DMS153 (cell line): ENCODE measurements around the gene SPATA7.
A peak's percentile ranks its signal among the peaks of the same experiment; 100 is the strongest.
"Not testable (repeated sequence)": the region's sequence is repeated elsewhere in the genome, so short reads cannot be mapped to it uniquely, and the experiment has no call there.

Experiments used
- DNase-seq: peaks from one replicate; lab custom pipeline; 2025; lab: John Stamatoyannopoulos, UW

Gene SPATA7, protein sequence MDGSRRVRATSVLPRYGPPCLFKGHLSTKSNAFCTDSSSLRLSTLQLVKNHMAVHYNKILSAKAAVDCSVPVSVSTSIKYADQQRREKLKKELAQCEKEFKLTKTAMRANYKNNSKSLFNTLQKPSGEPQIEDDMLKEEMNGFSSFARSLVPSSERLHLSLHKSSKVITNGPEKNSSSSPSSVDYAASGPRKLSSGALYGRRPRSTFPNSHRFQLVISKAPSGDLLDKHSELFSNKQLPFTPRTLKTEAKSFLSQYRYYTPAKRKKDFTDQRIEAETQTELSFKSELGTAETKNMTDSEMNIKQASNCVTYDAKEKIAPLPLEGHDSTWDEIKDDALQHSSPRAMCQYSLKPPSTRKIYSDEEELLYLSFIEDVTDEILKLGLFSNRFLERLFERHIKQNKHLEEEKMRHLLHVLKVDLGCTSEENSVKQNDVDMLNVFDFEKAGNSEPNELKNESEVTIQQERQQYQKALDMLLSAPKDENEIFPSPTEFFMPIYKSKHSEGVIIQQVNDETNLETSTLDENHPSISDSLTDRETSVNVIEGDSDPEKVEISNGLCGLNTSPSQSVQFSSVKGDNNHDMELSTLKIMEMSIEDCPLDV

DNA sequence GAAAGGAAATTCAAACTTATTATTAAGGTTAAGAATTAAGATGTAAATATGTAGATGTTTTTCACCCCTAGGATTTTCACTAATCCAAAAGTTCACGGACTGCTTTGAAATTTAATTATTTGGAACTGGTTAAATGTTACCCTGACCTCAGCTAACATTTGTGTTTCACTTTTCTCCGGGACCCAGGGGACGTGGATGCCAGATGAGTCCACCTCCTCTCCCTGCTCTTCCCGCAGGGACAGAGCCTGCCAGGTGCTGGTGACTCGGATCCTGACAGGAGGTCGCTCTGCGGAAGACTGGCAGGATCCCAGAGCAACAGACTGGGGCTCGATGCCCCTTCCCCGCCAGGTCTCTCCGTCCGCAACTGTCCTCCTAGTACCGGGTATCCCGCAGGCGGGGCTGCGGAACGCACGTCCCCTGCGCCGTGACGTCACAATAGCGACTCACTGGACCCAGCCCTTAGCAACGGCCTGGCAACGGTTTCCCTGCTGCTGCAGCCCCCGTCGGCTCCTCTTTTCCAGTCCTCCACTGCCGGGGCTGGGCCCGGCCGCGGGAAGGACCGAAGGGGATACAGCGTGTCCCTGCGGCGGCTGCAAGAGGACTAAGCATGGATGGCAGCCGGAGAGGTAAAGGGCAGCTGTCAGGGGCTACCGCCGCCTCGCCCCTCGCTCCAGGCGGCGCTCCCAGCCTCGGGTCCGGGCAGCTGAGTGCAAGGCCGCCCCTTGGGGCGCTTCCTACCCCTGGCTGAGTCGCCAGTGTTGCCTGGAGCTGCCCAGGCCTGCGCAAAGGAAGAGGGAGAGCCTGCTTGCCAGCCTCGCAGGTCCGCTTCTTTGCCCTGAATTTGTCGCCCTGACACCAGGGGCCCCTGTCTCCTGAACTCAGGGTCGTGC, at the start of gene SPATA7:
Gene SPATA7 (plus strand): TSS at position 446 of the 890 bp plus-strand sequence. CDS start 162 bp downstream, at position 608.
- peak; percentile 89 for DNase-seq

- no peak for DNase-seq
Observed at GRCh38 chr14:88340357-88340756, 45.1 kb upstream of the SPATA7 start.

DNA sequence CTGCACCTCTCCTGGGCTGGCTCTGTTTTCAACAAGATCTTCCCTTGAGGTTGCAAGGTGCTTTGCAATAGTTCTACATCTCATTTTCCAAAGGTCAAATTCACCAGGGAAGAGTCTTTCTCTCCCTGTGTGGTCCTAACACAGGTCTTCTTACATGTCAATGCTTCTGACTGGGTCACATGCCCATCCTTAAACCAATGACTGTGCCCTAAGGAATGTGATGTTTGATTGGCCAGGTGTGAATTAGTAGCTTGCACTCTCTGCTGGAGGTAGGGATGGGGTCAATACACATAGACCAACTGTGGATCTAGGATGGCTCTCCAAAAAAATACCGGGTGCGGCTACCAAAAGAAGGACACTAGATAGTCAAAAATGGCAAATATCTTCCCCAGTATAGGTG, 42.5 kb upstream of the SPATA7 start:
- no peak for DNase-seq

- DNase-seq = peak; percentile 58
Observed at GRCh38 chr14:88346048-88346639, 39.3 kb upstream of the SPATA7 start.

DNA sequence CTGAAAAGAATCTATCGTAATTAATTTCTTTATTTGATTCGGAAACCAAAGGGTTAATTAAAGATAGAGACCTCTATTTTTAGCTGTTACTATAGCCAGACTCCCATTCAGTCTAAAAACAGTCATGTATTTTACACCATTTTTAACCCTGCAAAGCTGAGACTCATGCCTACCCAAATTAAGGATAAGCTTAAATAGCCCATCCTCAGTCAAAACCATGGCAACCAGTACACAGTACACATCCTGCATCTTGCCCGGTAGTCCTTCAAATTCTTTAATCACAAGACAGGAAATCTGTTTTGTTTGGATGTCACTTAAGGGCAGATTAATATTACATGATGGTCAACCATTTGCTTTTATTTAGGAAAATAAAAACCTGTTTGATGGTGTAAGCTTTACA, 36.9 kb upstream of the SPATA7 start:
- DNase-seq = no peak

DNA sequence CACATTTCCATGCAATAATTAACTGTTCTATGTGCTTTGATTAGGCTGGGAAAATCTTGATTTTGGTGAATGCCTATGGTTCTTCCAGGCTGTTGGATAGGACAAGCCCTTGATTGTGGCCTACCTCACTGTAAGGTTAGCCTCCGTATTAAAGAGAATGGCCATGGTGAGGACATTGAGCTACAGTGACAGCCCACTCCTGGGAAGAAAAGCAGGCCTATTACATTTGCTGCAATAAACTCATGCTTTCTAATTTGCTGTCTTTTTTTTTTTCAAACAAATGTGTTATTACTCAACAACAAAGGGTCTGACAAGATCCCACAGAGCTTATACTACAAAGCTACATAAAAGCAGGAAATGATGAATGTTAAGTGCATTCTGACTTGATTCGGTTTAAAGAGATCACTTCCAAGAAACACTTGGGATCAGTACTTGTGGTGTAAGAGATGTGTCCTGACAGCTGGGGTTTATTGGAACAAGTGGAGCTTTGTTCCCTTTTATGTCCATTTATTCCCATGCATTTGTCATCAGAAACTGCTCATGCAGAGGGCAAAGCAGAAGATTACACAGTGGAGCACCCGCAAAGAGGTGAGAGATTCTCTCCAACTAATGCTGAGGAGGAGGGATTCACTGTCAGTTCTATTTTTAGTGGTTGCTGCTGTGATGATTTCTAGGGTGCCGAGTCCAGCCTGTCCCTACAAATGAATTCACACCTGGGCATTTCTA, 33.3 kb upstream of the SPATA7 start:
- DNase-seq = peak; percentile 92

GRCh38 chr14:88352698-88353097, 32.8 kb upstream of the SPATA7 start:
- peak; percentile 96 for DNase-seq

DNA sequence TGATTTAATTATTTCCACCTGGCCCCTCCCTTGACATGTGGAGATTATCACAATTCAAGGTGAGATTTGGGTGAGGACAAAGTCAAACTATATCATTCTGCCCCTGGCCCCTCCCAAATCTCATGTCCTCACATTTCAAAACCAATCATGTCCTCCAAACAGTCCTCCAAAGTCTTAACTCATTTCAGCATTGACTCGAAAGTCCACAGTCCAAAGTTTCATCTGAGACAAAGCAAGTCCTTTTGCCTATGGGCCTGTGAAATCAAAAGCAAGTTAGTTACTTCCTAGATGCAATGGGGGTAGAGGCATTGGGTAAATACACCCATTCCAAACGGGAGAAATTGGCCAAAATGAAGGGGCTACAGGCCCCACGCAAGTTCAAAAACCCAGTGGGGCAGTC, 31.1 kb upstream of the SPATA7 start:
- no peak for DNase-seq

DNA sequence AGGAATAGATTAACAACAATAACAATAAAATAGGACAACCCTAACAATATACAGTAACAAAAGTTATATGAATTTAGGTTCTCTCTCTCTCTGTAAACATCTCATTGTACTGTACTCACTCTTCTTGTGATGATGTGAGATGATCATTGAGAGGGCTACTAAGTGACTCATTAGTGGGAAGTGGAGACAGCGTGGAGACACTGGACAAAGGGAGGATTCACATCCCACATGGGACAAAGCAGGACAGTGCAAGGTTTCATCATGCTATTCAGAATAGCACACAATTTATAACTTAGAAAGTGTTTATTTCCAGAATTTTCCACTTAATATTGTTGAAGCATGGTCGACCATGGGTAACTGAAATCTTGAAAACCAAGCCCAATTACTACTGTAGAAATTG, 26.0 kb upstream of the SPATA7 start:
- DNase-seq = no peak

DNA sequence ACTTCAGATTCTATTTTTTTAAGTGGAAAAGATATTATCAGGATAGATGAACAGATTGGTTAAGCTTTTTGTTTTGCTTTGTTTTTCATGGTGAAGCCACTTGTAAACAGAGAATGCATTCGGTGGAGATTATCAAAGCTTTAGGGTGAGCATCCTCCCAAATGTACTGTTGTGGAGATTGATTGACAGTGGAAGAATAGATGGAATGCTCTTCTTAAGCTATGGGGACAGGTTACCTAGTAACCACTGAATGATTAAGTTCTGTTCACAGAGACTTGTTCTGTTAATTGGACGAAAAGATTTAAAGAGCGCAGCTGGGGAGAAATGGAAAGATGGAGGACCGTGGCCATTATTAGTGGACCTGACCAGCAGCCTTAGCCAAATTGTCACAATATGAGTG, 21.8 kb upstream of the SPATA7 start:
- DNase-seq = no peak

GRCh38 chr14:88364710-88365413, 20.6 kb upstream of the SPATA7 start:
- no peak for DNase-seq

- no peak for DNase-seq
Observed at GRCh38 chr14:88369496-88369895, 16.0 kb upstream of the SPATA7 start.

- DNase-seq = no peak
Observed at GRCh38 chr14:88379706-88380343, 5.6 kb upstream of the SPATA7 start.

GRCh38 chr14:88380405-88380804, 5.1 kb upstream of the SPATA7 start:
- DNase-seq = peak; percentile 11

DNA sequence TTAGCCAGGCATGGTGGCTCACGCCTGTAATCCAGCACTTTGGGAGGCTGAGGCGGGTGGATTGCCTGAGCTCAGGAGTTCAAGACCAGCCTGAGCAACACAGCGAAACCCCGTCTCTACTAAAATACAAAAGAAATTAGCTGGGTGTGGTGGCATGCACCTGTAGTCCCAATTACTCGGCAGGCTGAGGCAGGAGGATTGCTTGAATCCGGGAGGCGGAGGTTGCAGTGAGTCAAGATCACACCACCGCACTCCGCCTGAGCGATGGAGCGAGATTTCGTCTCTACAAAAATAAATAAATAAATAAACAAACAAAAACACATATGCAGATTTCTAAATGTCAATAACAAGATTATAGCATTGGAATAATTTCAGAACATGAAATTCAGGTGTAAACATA, 3.8 kb upstream of the SPATA7 start:
- DNase-seq = not testable (repeated sequence)

DNA sequence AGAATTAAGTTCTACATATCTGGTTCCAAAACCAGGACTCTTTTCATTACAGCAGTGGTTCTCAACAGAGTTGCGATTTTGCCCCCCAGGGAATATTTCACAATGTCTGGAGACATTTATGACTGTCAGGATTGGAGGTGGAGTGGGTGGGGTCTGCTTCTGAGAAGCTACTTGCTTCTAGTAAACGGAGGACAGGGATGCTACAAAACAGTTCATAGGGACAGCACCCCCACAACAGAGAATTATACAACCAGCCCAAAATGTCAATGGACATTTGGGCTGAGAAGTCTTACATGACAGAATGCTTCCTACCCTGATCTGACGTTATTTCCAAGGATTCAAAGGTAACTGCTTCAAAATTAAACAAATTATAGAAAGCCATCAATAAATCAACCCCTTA, 739 bp upstream of the SPATA7 start:
- no peak for DNase-seq

DNA sequence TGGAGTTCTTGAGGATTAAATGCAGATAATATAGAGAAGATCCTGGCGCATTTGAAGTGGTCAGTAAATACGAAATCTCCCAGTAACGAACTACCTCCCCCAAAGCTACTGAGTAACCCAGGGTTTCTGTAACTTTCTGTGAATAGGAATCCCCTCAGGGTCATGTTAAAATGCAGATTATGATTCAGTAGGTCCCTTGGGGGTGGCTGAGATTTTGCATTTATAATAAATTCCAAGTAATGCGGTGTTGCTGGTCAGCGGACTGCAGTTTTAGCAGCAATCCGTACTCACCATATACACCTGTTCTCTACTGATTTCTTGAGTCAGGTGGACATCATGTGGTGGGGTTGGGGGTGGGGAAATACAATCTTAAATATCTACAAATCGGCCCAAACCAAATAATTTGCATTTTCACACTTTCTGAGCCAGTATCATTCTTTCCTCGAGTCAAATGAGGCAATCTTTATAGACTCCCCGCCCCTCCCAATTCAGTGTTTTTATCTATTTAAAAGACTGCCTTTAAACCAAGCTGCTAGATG, 868 bp downstream of the SPATA7 start:
- DNase-seq = no peak

- no peak for DNase-seq
Observed at GRCh38 chr14:88388741-88389282, 3.4 kb downstream of the SPATA7 start.

DNA sequence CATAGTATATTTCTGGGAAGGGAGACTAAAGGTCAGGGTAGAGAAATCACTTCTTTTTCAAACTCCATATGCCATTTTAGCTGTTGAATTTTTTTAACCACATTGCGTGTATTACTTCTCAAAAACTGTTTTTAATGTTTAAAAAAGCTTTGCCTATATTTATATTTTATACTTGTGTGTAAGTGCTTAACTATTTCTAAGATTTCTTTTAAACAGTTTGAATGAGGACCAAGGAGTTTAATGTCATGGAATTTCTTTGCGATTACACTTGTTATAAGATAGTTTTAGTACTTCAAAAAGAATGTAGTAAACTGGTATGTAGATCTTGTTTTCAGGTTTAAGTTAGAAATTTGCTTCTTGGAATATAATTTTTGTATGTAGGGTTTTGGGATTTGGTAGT, 7.2 kb downstream of the SPATA7 start:
- DNase-seq = no peak

DNA sequence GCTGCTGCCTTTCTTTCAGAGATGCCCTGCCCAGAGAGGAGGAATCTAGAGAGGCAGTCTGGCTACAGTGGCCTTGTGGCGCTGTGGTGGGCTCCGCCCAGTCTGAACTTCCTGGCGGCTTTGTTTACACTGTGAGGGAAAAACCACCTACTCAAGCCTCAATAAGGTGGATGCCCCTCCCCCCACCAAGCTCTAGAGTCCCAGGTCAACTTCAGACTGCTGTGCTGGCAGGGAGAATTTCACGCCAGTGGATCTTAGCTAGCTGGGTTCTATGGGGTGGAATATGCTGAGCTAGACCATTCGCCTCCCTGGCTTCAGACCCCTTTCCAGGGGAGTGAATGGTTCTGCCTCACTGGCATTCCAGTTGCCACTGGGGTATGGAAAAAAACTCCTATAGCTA, 25.6 kb downstream of the SPATA7 start:
- DNase-seq = no peak
